Measurements from ENCODE around the gene STK33. TPM values are rescaled to one million over a fixed set of nuclear protein-coding genes. Genes with fewer than 3 reads are reported as not detected.
A peak's percentile ranks its signal among the peaks of the same experiment; 100 is the strongest.

The STK33 gene
- total RNA-seq, 1 donor from 2014 or later = 14.9 TPM

- H3K36me3 ChIP-seq (ENCODE audit: control insufficient read depth, insufficient read depth, low read length) = no peaks in the 10 kb centered on the region
- H3K4me3 ChIP-seq (ENCODE audit: low read depth, low read length) = no peak overlapping the region
- peaks cover 45% of the 10 kb centered on the region for H3K27me3 ChIP-seq (ENCODE audit: control insufficient read depth, insufficient read depth, low read length)
- no peak for DNase-seq (ENCODE audit: low read depth)
- peak; percentile 18 for TF ChIP-seq CTCF (IDR thresholded peaks at IDR 0.05; ENCODE audit: insufficient read depth, low read length, poor library complexity, severe bottlenecking)
Measured at GRCh38 chr11:8354622-8355415, 239.2 kb downstream of the STK33 start.

DNA sequence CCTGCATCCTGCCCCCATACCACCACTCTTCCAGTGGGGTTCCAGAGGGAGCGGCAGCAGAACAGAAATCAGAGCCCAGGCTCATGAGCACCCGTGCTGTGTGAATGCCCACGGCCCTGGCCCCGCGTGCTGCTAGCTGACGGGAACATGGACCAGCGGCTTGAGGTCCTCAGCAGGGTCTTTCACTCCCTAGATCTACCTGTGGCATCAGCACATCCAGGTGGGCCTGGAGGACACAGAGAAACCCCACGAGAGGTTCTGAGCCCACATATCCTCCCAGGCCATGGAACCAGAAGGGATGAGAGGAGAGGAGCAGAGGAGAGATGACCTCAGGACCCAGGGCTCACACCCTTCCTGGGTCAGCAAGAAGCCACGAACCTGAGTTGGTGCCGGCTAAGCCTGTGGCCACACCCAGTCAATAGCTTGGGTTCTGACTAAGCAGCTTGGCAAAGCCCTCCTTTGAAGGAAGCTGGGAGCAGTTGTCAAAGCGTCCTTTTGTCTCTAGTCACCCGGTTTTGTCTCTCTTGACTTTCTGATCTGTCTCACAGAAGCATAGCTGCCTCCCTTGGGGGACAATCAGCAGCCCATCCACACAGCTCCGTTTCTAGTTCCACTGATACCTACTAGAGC, 241.0 kb downstream of the STK33 start:
- Histone ChIP-seq H3K4me3 (ENCODE audit: low read depth, low read length) (no peak overlapping the region), H3K27me3 (ENCODE audit: control insufficient read depth, insufficient read depth, low read length) (peaks cover 40% of the 10 kb centered on the region), H3K36me3 (ENCODE audit: control insufficient read depth, insufficient read depth, low read length) (no peaks in the 10 kb centered on the region)
- TF ChIP-seq CTCF (IDR thresholded peaks at IDR 0.05; ENCODE audit: insufficient read depth, low read length, poor library complexity, severe bottlenecking) = no peak
- DNase-seq (ENCODE audit: low read depth) = no peak

DNA sequence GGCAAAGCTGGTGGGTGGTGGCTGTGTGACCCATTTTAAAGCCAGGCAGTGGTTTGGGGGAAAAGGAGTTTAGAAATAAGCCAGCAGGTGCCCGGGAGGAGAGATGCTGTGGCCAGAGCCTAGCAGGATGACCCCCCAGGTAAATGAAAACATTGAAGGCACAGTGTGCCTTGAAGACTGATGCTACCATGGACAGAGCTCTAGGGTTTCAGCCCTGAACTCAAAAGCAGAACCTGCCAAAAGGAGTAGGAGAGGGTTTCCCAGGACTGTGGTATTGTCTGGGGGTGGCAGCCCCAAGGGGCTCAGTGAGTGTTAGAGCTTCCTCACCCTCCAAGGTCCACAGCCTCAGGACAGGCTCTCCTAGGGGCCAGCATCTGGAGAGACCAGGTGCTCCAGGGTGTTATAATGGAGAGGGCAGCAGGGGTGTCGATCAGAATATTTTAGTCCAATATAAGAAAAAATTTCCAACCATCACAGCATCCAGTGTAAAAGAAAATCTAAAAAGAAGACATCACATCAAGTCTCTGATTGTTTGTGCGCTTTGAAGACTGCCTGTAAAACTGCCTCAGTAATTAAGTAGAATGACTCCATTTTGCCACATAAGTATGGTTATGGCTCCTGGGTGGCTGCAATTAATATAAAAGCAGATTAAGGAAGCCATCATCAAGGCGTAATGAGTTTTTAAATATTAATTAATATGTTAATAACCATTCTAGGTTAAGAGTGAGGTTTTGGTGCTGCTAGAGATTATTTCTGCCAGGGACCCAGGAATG, 241.7 kb downstream of the STK33 start:
- no peak for TF ChIP-seq CTCF (IDR thresholded peaks at IDR 0.05; ENCODE audit: insufficient read depth, low read length, poor library complexity, severe bottlenecking)
- Histone ChIP-seq H3K36me3 (ENCODE audit: control insufficient read depth, insufficient read depth, low read length) (no peaks in the 10 kb centered on the region), H3K4me3 (ENCODE audit: low read depth, low read length) (no peak overlapping the region), H3K27me3 (ENCODE audit: control insufficient read depth, insufficient read depth, low read length) (peaks cover 34% of the 10 kb centered on the region)
- no peak for DNase-seq (ENCODE audit: low read depth)

GRCh38 chr11:8351223-8351622, 242.8 kb downstream of the STK33 start:
- H3K4me3 ChIP-seq (ENCODE audit: low read depth, low read length) = no peak overlapping the region
- no peak for TF ChIP-seq CTCF (IDR thresholded peaks at IDR 0.05; ENCODE audit: insufficient read depth, low read length, poor library complexity, severe bottlenecking)
- peaks cover 26% of the 10 kb centered on the region for H3K27me3 ChIP-seq (ENCODE audit: control insufficient read depth, insufficient read depth, low read length)
- H3K36me3 ChIP-seq (ENCODE audit: control insufficient read depth, insufficient read depth, low read length) = no peaks in the 10 kb centered on the region
- no peak for DNase-seq (ENCODE audit: low read depth)

DNA sequence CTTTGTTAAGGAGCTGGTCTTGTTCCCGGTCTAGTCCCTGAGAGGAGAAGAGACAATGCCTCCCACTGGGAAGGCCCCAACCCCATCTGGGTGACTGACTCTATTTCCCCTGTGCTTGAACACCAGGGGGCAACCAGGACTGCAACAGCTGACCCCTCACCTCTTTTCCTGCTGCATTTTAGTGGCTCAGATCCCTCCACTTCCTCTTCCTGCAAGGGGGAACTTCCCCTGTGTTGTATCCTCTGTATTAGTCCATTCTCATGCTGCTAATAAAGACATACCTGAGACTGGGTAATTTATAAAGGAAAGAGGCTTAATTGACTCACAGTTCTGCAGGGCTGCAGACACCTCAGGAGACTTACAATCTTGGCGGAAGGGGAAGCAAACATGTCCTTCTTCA, 246.1 kb downstream of the STK33 start:
- Histone ChIP-seq H3K36me3 (ENCODE audit: control insufficient read depth, insufficient read depth, low read length) (no peaks in the 10 kb centered on the region), H3K27me3 (ENCODE audit: control insufficient read depth, insufficient read depth, low read length) (peaks cover 11% of the 10 kb centered on the region), H3K4me3 (ENCODE audit: low read depth, low read length) (no peak overlapping the region)
- TF ChIP-seq CTCF (IDR thresholded peaks at IDR 0.05; ENCODE audit: insufficient read depth, low read length, poor library complexity, severe bottlenecking) = no peak
- DNase-seq (ENCODE audit: low read depth) = no peak
